IMR-90 (cell line): ENCODE data around the gene CMSS1. TPM values are rescaled to one million over a fixed set of nuclear protein-coding genes. Genes with fewer than 3 reads are reported as not detected.

Experiments used
- ATAC-seq: fragments of 200-7000 bp; cut with Tn5 transposase; 2 replicates; pipeline ENCODE4 v1.9.1; 2020; ENCODE audit warnings: low read depth, mild to moderate bottlenecking, moderate library complexity
- BruUV-seq: library from RNA; stranded (reverse); fragments of 400-500 nt; replicated peaks from 2 replicates; lab custom pipeline; 2021; lab: Mats Ljungman, UMichigan
- CTCF ChIA-PET: fragments of 300-600 bp; formaldehyde crosslinking; extraction: SDS; loops from one replicate; lab custom pipeline; 2021; ENCODE audit warnings: antibody characterized with exemption; lab: Yijun Ruan, JAX
- POLR2A ChIA-PET: fragments of 300-600 bp; sonication (Branson Sonifier 250); formaldehyde crosslinking; loops from one replicate; lab custom pipeline; 2022; ENCODE audit warnings: antibody characterized with exemption; ENCODE audit not compliant: unreplicated experiment; lab: Charles Lee
- DNase-seq: peaks from one replicate; pipeline ENCODE4 v3.0.0; 2013
- H2AFZ ChIP-seq: replicated peaks from 2 replicates; pipeline ENCODE3; 2013; ENCODE audit warnings: low read length, mild to moderate bottlenecking; ENCODE audit not compliant: poor library complexity
- H2AK5ac ChIP-seq: 2 replicates; pipeline ENCODE4 v1.6.1; 2013; ENCODE audit warnings: low read depth, low read length, inconsistent platforms
- H2AK9ac ChIP-seq: replicated peaks from 2 replicates; pipeline ENCODE3; 2013; ENCODE audit warnings: mild to moderate bottlenecking, low read depth, low read length, moderate library complexity; ENCODE audit not compliant: poor library complexity
- H2BK120ac ChIP-seq: 2 replicates; pipeline ENCODE4 v1.6.1; 2013; ENCODE audit warnings: low read depth, low read length, inconsistent platforms
- H2BK15ac ChIP-seq: 3 replicates; pipeline ENCODE4 v1.6.1; 2013; ENCODE audit warnings: low read depth, low read length, inconsistent platforms
- H2BK20ac ChIP-seq: 2 replicates; pipeline ENCODE4 v1.6.1; 2013; ENCODE audit warnings: low read depth, mild to moderate bottlenecking, inconsistent platforms, low read length, moderate library complexity
- H2BK5ac ChIP-seq: 2 replicates; pipeline ENCODE4 v1.6.1; 2013; ENCODE audit warnings: mild to moderate bottlenecking, low read depth, low read length, inconsistent platforms; ENCODE audit not compliant: poor library complexity, severe bottlenecking
- H3K14ac ChIP-seq: replicated peaks from 2 replicates; pipeline ENCODE4 v1.6.1; 2013; ENCODE audit warnings: low read depth, low read length, inconsistent platforms
- H3K18ac ChIP-seq: 2 replicates; pipeline ENCODE4 v1.6.1; 2013; ENCODE audit warnings: low read depth, low read length, control low read depth
- H3K23ac ChIP-seq: 2 replicates; pipeline ENCODE4 v1.6.1; 2013; ENCODE audit warnings: low read depth, low read length, inconsistent platforms
- H3K27ac ChIP-seq: 2 replicates; pipeline ENCODE4 v1.5.1; 2013; ENCODE audit warnings: mild to moderate bottlenecking, control low read depth, low read length; ENCODE audit not compliant: insufficient read depth
- H3K27me3 ChIP-seq: 2 replicates; pipeline ENCODE4 v1.6.1; 2013; ENCODE audit warnings: low read length; ENCODE audit not compliant: control insufficient read depth, insufficient read depth
- H3K36me3 ChIP-seq: 2 replicates; pipeline ENCODE4 v1.6.1; 2013; ENCODE audit warnings: low read length, mixed read lengths; ENCODE audit not compliant: control insufficient read depth, insufficient read depth
- H3K4ac ChIP-seq: 2 replicates; pipeline ENCODE4 v1.6.1; 2013; ENCODE audit warnings: low read depth, low read length, inconsistent platforms
- H3K4me1 ChIP-seq: 2 replicates; pipeline ENCODE4 v1.6.1; 2013; ENCODE audit warnings: low read length, mixed read lengths; ENCODE audit not compliant: control insufficient read depth, insufficient read depth
- H3K4me2 ChIP-seq: 2 replicates; pipeline ENCODE4 v1.6.1; 2013; ENCODE audit warnings: low read depth, mild to moderate bottlenecking, control low read depth, low read length, moderate library complexity
- H3K4me3 ChIP-seq: 2 replicates; pipeline ENCODE4 v1.5.1; 2013; ENCODE audit warnings: low read depth, mild to moderate bottlenecking, control low read depth, low read length, moderate library complexity; ENCODE audit not compliant: insufficient read depth
- H3K56ac ChIP-seq: 2 replicates; pipeline ENCODE4 v1.6.1; 2013; ENCODE audit warnings: low read length, inconsistent platforms; ENCODE audit not compliant: insufficient read depth; ENCODE audit errors: extremely low read depth
- H3K79me1 ChIP-seq, 2 experiments: 2 replicates each; pipeline ENCODE4 v1.6.1; 2013; ENCODE audit warnings: low read length in 2 of 2, inconsistent platforms in 1 of 2, low read depth in 1 of 2
- H3K9ac ChIP-seq: 2 replicates; pipeline ENCODE4 v1.6.1; 2013; ENCODE audit warnings: low read depth, low read length, control low read depth
- H3K9me1 ChIP-seq: 2 replicates; pipeline ENCODE4 v1.6.1; 2013; ENCODE audit warnings: low read length, inconsistent platforms; ENCODE audit not compliant: insufficient read depth
- H3K9me3 ChIP-seq: 2 replicates; pipeline ENCODE4 v1.6.1; 2013; ENCODE audit warnings: low read length; ENCODE audit not compliant: control insufficient read depth, insufficient read depth
- H4K20me1 ChIP-seq: 2 replicates; pipeline ENCODE4 v1.6.1; 2013; ENCODE audit warnings: low read length, inconsistent platforms; ENCODE audit not compliant: insufficient read depth
- H4K5ac ChIP-seq: 2 replicates; pipeline ENCODE4 v1.6.1; 2013; ENCODE audit warnings: mild to moderate bottlenecking, low read depth, low read length, control low read depth
- H4K8ac ChIP-seq, 2 experiments: 2 replicates each; pipeline ENCODE4 v1.6.1; 2013; ENCODE audit warnings: low read depth in 2 of 2, low read length in 2 of 2, control low read depth in 1 of 2, inconsistent platforms in 1 of 2
- H4K91ac ChIP-seq: 2 replicates; pipeline ENCODE4 v1.6.1; 2013; ENCODE audit warnings: low read depth, low read length, inconsistent platforms; ENCODE audit not compliant: insufficient read depth
- BHLHE40 ChIP-seq: fragments of 150-350 bp; IDR thresholded peaks from 2 replicates; pipeline ENCODE4 v1.6.1; 2016; ENCODE audit warnings: mild to moderate bottlenecking, low read depth, low read length
- CEBPB ChIP-seq: IDR thresholded peaks from 2 replicates; pipeline ENCODE4 v1.6.1; 2012; ENCODE audit warnings: low read depth, low read length, improper control_type of control experiment
- CHD1 ChIP-seq: IDR thresholded peaks from 2 replicates; pipeline ENCODE4 v1.6.1; 2012; ENCODE audit warnings: low read depth, low read length, improper control_type of control experiment
- CTCF ChIP-seq: conservative IDR thresholded peaks from 2 replicates; pipeline ENCODE4 v1.5.1; 2012; ENCODE audit warnings: mild to moderate bottlenecking, low read depth, low read length, improper control_type of control experiment
- ELK1 ChIP-seq: fragments of 150-350 bp; IDR thresholded peaks from 2 replicates; pipeline ENCODE4 v1.6.1; 2016; ENCODE audit warnings: low read depth, mild to moderate bottlenecking, low read length, moderate library complexity, borderline replicate concordance
- FOS ChIP-seq: fragments of 150-350 bp; IDR thresholded peaks from 2 replicates; pipeline ENCODE4 v1.6.1; 2016; ENCODE audit warnings: low read depth, low read length
- MAFK ChIP-seq: IDR thresholded peaks from 2 replicates; pipeline ENCODE4 v1.6.1; 2012; ENCODE audit warnings: low read depth, low read length, improper control_type of control experiment
- MAZ ChIP-seq: IDR thresholded peaks from 2 replicates; pipeline ENCODE4 v1.6.1; 2012; ENCODE audit warnings: low read depth, mild to moderate bottlenecking, low read length, improper control_type of control experiment, moderate library complexity, borderline replicate concordance
- MXI1 ChIP-seq: IDR thresholded peaks from 2 replicates; pipeline ENCODE4 v1.6.1; 2012; ENCODE audit warnings: low read depth, mild to moderate bottlenecking, low read length, moderate library complexity, borderline replicate concordance
- NFE2L2 ChIP-seq: fragments of 150-350 bp; IDR thresholded peaks from 2 replicates; pipeline ENCODE4 v1.6.1; 2016; ENCODE audit warnings: low read depth, mild to moderate bottlenecking, low read length
- POLR2A ChIP-seq: IDR thresholded peaks from 2 replicates; pipeline ENCODE4 v1.6.1; 2012; ENCODE audit warnings: mild to moderate bottlenecking, low read depth, low read length
- RAD21 ChIP-seq: IDR thresholded peaks from 2 replicates; pipeline ENCODE4 v1.6.1; 2012; ENCODE audit warnings: low read length, improper control_type of control experiment
- RCOR1 ChIP-seq: IDR thresholded peaks from 2 replicates; pipeline ENCODE4 v1.6.1; 2012; ENCODE audit warnings: mild to moderate bottlenecking, low read length, improper control_type of control experiment; ENCODE audit not compliant: insufficient replicate concordance
- SMC3 ChIP-seq: fragments of 150-350 bp; IDR thresholded peaks from 2 replicates; pipeline ENCODE4 v1.6.1; 2016; ENCODE audit warnings: low read depth, mild to moderate bottlenecking, antibody characterized with exemption, low read length, moderate library complexity
- USF2 ChIP-seq: fragments of 150-350 bp; IDR thresholded peaks from 2 replicates; pipeline ENCODE4 v1.6.1; 2017; ENCODE audit warnings: mild to moderate bottlenecking, antibody characterized with exemption, low read length, low read depth
- WGBS, 2 experiments: methylation state at CpG; one replicate each; pipeline versions ENCODE4 v1.1.5 to v1.1.7; 2013; ENCODE audit warnings: missing lambda C conversion rate in 2 of 2; ENCODE audit not compliant: insufficient read length in 1 of 2; ENCODE audit errors: extremely low coverage in 2 of 2; 5-methylcytosine and 5-hydroxymethylcytosine counted together
- dilution Hi-C: fragments of 300-500 bp; cut with HindIII; formaldehyde crosslinking; loops from one replicate; pipeline ENCODE4 v1.14.3; 2018; ENCODE audit warnings: low sequenced_read_pairs; ENCODE audit not compliant: unreplicated experiment
- in situ Hi-C: fragments of 300-500 bp; cut with MboI; formaldehyde crosslinking; loops from 3 replicates; pipeline ENCODE4 v1.14.3; 2019; ENCODE audit warnings: low sequenced_read_pairs, inconsistent platforms, mixed read lengths
- intact Hi-C: fragments of 100-400 bp; cut with micrococcal nuclease; formaldehyde crosslinking; loops from 2 replicates; pipeline ENCODE4 v1.10.0; 2022
- polyA plus RNA-seq, 3 experiments: library from polyadenylated mRNA; depleted of rRNA; stranded (reverse); fragments of >200 nt; gene quantifications; 2 replicates each; pipeline ENCODE4 v1.2.3, GENCODE V29; 2012; ENCODE audit warnings: low replicate concordance in 1 of 3
- total RNA-seq: library from RNA; depleted of rRNA; stranded (reverse); fragments of >200 nt; gene quantifications from 2 replicates; pipeline ENCODE4 v1.2.3, GENCODE V29; 2012

The CMSS1 gene
- total and polyA plus RNA-seq, 2 of the 4 experiments (the other 2 are of a cell fraction), result 12.5 to 13.6 TPM

- Histone ChIP-seq H2BK5ac (no peak within 1 kb of the TSS), H3K4me1 (peaks cover 7% of the 10 kb centered on the region), H4K5ac (no peak within 1 kb of the TSS; the same call in 1 of the 2 replicates), H3K36me3 (no peaks in the 10 kb centered on the region), H3K27ac (peak within 1 kb of the TSS; percentile 26; the same call in 1 of the 2 replicates), H3K9me1 (peaks cover 10% of the 10 kb centered on the region), H2BK20ac (peak within 1 kb of the TSS; percentile 41; the same call in 1 of the 2 replicates), H4K20me1 (no peaks in the 10 kb centered on the region), H3K9ac (no peak within 1 kb of the TSS), H3K9me3 (no peaks in the 10 kb centered on the region), H3K56ac (no peak within 1 kb of the TSS), H3K4me3 (no peak within 1 kb of the TSS), H4K91ac (peak within 1 kb of the TSS; percentile 24), H2AK9ac (peak within 1 kb of the TSS; percentile 40), H2BK15ac (peak within 1 kb of the TSS; percentile 38; the same call in 1 of the 3 replicates), H3K23ac (no peak within 1 kb of the TSS), H3K27me3 (no peaks in the 10 kb centered on the region), H3K14ac (peak within 1 kb of the TSS; percentile 65), H3K79me1 (peaks cover 0 to 3% of the 10 kb centered on the region in 2 experiments; a peak in 1 of 4 replicates), H3K18ac (peak within 1 kb of the TSS; percentile 33; the same call in 1 of the 2 replicates), H2AK5ac (peak within 1 kb of the TSS; percentile 48), H3K4ac (no peak within 1 kb of the TSS), H3K4me2 (no peak within 1 kb of the TSS), H2BK120ac (peak within 1 kb of the TSS; percentile 11; the same call in 1 of the 2 replicates), H2AFZ (no peak within 1 kb of the TSS), H4K8ac (0 out of 4 replicates have a peak within 1 kb of the TSS, but pooled peaks of 1 of the 2 experiments have one; percentile 19)
- in situ Hi-C loops, result no loop called here
- no TSS peak for BruUV-seq
- ATAC-seq, result peak; percentile 65
- POLR2A ChIA-PET, result no interaction called here
- CTCF ChIA-PET, result interaction anchor here (1.3 kb wide), 1 partner anchor 10 kb away, joined by 5 read pairs; no protein-coding TSS in a partner anchor
- TF ChIP-seq POLR2A (no peak), SMC3 (no peak), FOS (no peak), MAFK (no peak), CTCF (no peak), RAD21 (no peak), CEBPB (no peak), ELK1 (no peak), BHLHE40 (no peak), MAZ (no peak), RCOR1 (no peak), MXI1 (no peak), NFE2L2 (no peak), USF2 (no peak), CHD1 (no peak)
- dilution Hi-C loops, result no loop called here
- intact Hi-C loops, result no loop called here
- no peak for DNase-seq
- WGBS, 2 experiments, result no CpG with 5 or more reads among the region's 7 CpGs
Measured at GRCh38 chr3:100114413-100115030, 296.9 kb downstream of the CMSS1 start, which contains the start of gene FILIP1L. Gene FILIP1L (minus strand): TSS chr3:100114501.
